GM18861 (cell line): ENCODE data around the gene FEM1C.

Source experiments
- ATAC-seq: cut with Tn5 transposase; IDR thresholded peaks from one replicate; pipeline ENCODE4 v1.9.1; 2021; ENCODE audit not compliant: unreplicated experiment

The FEM1C gene, protein sequence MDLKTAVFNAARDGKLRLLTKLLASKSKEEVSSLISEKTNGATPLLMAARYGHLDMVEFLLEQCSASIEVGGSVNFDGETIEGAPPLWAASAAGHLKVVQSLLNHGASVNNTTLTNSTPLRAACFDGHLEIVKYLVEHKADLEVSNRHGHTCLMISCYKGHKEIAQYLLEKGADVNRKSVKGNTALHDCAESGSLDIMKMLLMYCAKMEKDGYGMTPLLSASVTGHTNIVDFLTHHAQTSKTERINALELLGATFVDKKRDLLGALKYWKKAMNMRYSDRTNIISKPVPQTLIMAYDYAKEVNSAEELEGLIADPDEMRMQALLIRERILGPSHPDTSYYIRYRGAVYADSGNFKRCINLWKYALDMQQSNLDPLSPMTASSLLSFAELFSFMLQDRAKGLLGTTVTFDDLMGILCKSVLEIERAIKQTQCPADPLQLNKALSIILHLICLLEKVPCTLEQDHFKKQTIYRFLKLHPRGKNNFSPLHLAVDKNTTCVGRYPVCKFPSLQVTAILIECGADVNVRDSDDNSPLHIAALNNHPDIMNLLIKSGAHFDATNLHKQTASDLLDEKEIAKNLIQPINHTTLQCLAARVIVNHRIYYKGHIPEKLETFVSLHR

DNA sequence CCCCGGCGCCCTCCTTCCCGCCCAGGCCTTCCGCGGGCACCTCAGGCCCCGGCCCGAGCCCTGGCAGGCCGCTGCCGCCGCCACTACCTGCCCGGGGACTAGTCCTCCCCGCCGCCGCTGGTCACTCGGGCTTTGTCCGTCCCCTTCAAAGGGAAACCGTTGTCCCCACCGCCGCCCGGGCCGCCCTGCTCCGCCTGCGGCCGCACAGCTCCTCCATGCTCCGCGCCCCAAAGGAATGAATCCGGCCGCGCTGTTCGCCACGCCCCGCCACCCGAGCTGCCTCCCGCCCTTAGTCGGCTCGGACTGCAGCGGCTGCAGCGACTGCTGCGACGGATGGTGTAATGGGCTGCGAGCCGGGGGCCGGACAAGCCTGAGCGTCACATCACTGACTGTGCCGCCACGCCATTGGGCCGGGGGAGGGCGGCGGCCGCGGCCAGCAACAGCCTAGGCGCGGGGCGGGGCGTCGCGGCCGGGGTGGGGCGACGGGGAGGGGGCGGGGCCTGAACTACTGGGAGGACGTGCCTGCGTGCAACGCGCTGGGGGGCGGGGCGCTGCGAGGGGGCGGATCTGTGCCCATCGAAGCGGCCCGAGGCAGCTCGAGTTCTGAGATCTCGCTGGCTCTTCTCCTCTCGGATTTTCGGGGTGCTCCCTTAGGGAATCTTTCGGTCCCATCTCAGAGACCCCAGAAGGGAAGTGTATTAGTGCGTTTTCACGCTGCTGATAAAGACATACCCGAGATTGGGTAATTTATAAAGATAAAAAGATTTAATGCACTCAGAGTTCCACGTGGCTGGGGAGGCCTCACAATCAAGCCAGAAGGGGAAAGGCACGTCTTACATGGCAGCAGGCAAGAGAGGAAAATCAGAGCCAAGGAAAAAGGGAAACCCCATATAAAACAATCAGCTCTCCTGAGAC, at the start of gene FEM1C:
Gene FEM1C (minus strand): TSS at position 340 of the 915 bp plus-strand sequence. CDS start 1,282 bp downstream, outside the sequence.
- ATAC-seq, result peak; percentile 97

DNA sequence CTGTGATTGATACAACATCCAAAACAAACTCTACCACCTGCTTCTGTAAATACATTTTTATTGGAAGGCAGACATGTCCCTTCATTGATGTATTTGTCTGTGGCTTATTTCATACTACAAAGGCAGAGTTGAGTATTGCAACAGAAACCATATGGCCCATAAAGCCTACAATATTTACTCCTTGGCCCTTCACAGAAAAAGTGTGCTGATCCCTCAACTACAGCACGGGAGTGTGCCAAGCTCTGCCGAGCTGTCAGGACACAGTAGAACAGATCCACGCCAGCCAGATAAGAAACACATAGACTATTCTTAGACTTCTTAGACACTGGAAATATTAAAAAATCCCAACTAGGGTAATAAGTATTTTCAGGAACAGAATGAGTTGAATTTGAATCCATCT, 44.5 kb upstream of the FEM1C start:
- ATAC-seq, result no peak

DNA sequence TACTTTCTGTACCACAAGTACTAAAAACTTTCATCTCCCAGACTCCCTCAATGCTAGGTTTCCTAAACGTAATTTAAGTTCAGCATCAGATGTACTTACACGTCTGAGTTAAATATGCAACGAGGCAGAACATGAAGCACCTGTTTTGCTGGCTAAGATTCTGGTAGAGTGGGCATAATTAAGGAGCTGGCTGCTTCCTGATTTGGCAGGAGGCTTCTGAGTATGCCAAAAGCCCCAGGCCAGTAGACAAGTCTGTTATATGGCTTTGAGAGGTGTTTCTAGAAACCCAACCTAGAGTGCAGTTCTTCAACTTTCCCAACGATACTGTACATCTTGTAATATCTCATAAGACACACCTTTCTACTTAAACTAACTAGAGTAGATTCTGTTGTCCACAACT, 44.1 kb upstream of the FEM1C start:
- ATAC-seq, result no peak

DNA sequence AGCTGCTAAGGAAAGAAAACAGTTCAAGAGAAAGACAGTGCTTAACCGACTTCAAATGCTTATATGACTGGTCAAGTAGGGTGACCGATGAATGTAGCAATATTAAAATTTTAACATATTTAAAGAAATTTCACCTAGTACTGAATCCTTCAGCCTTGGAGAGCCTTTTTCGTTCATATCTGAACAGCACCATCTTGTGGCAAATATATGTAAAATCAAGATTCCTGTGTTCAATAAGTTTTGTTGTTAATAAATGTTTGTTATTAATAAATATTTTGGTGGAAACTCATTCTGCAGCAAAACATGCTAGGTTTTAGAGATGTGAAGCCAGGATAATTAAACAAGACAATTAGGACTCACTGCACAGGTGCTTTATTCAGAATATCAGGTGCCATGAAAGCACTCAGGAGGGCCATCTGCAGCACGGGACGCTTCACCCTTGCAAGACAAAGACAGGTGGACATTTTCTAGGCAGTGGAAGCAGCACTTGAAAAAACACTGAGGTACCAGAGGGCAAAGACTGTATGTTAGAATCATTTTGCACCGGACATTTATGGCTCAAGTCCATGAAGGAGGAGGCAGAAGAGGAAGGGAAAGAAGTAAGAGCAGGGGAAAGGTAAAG, 42.1 kb upstream of the FEM1C start:
- no peak for ATAC-seq

DNA sequence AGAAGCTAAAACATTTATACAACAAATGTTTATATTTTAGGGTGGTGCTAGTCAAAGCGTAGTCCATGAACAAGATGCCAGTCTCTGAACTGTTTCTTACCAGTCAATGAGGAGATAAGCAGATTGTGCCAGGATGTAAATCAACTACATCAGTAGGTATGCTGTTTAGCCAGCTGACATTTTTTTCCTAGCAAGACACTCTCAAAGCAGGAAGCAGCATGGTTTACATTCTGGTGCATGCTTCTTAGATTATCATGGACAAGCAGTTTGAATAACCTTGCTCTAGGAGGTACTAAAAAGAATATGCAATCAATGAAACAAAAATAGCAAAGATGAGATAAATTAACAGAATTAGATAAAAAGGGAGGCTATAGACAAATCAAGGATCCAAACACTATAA, 40.7 kb upstream of the FEM1C start:
- ATAC-seq, result no peak

DNA sequence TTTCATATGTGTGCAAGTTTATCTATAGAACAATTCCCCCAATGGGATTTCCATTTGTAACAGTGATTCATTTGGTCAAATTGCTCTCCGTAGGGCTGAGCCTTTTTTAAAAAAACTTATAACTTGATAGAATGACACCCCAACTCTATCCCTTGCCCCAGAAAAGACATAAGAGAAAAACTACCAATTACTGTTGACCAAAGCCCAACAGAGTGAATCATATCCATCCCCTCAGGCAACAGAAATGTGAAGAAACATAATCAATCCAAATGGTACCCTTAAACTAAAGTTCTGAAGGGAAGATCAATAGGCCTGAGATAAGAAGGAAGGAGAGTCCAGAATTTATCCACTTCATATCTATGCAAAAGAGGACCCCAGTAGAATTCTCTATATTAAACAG, 39.9 kb upstream of the FEM1C start:
- ATAC-seq, result no peak

DNA sequence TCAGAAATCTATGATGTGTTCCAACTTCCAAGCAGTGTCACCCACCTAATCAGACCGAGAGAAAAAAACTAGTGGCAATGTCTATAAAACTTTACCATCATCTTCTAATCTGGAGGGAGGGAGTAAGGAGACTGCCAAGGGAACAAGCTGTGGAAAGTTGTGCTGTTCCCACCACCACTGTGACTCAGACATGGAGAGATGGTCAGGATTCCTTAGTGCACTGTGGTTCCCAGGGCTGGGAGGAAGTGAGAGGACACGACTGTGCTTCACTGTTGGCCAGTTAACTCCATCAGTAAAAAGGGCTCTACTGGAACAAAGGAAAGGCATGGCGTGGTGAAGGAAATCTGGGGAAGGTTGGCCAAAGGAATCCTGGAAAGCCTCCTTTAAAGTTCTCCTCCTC, 38.9 kb upstream of the FEM1C start:
- no peak for ATAC-seq

DNA sequence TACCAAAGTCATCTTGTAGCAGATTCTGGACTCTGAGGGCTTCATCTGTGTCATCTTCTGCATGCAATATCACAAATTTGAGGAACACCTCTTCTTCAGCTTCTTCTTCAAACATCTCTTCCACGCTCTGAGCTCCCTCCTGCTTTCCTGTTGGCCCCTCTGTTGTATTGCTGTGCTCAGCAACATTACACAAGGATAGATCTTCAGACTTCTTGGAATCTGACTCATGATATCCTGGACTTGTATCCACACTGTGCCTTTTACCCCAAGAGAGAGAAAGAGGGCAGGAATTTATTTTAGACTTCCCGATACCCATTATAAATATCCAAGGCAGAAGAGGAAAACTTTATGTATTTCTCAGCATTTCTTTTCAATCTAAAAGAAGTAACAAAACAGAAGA, 36.4 kb upstream of the FEM1C start:
- no peak for ATAC-seq

DNA sequence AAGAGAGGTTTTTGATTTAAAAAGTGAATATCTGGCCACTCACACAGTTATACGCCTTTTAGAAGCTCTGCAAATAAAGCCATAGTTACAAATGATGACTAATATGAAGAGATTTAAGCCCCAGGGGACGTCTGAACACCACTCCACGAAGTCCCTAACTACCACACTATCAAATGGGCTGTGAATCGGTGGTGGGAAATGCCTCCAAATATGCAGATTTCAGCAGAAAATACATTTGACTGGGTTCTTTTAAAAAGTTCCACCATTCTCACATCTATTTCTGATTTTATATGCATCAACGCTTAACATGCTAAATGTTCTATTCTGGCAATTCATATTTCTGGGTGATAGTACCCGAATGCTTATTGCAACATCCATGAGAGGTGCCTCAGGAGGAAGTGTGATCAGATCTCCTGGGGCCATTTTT, 35.2 kb upstream of the FEM1C start:
- ATAC-seq, result peak; percentile 78

DNA sequence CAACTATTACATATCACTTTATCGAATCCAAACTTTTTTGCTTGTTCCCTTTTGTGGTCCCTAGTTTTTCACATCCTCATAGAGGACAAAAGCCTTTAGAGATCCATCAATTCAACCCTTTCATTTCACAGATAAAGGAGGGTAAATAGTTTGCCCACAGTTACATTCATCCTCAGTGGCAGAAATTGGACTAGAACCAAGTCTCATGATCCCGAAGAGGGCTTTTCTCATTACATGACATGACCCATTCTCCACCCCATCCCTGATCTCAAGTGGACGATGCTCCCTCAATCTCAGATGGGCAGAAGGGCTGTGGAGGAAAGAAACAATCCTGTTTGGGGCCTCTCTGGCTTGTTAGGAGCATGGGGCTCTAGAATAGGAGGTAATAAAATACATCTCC, 34.6 kb upstream of the FEM1C start:
- no peak for ATAC-seq

DNA sequence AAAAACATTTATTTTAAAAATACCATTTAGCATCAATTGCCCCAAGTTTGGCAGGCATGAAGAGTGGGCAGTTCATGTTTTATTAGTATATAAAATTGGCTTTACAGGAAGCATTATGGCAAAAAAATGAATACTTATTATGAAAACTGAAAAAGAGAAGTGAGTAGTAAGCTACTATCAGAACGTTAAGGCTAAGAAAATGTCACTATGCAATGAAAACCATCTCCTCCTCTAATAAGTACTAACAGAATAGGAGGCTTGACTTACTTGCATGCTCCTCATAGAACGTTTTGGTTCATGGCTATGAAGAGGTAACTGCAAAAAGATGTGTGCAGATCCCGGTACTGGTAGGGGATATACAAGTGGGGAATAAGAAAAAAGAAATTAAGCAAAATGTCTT, 34.1 kb upstream of the FEM1C start:
- peak; percentile 44 for ATAC-seq

DNA sequence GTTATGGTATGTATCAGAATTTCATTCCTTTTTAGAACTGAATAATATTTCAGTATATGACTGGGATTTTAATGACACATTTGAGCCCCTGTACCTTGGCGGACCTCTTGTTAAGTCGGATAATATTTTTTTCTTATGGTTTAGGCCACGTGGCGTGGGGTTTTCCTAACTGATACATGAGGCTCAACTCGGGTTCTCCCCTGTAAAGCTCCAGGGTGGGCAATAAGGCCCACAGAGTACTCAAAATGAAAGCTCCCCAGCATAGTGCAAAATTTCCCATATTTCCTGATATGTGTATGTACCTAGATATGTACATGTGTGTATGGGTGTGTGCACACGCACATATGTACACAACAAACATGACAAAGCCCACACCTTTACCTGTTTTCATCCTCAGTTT, 33.2 kb upstream of the FEM1C start:
- ATAC-seq, result no peak

DNA sequence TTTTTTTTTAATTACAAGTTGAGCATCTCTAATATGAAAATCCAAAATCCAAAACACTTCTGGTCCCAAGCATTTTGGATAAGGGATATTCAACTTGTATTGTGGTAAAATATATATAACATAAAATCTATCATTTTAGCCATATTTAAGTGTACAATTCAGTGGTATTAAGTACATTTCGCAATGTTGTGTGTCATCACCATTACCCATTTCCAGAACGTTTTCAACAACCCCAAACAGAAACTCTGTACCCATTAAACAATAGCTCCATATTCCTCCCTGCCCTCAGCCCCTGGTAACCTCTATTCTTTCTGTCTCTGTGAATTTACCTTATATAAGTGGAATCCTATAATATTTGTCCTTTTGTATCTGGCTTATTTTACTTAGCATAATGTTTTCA, 32.8 kb upstream of the FEM1C start:
- no peak for ATAC-seq

DNA sequence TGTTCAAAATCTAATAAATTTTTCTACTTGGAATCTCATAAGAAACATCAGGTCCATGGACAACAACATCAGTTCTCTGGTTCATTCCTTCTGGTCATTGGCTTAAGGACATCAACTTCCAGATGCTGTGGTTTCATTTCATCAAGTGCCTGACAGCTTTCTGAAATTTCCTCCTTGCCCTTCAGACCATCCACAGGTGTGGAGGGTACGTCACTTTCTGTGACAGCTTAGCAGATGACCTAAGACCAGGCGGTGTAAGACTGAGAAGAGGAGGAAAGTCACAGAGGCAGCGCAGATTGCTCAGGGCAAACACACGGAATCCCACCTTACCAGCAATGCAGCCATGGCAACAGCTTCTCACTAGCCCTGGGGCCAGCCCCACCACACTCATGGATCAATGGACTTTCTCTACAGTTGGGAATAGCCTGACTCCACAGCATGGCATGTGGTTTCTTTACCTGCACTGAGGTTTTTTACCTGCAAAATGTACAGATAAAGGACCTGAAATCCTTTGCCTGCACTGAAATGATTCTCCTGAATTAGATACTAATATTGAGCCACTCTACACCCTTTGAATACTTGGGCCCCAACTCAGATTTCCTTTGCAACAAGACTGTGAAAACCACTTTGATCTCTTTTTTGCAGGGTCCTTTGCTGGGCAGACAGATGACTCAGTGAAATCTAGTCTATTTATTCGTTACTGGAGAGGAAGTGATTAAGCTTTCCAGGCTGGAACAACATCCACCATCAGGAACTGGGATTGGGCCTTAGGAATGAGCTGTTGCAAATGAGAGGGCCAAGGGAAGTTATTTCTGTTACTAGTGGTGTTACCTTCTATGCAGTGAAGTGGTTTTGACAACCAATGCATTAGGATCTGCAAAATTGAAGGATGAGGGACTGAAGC, 30.8 kb upstream of the FEM1C start:
- no peak for ATAC-seq

DNA sequence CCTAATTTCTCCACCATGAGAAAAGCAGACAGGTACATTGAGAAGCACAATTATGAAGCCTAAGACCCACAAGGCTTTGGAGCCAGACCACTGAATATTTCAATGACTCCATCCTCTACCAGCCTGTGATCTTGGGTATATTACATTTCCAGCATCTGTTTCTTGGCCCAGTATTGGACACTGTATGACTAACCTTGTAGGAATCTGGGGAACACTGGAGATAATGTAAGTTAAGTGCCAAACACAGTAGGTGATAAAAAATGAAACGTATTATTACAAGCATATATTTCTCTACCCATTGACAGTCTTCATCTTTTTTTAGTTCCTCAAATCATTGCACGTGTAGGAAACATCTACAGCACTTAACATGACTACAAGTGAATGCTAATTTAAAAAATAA, 28.6 kb upstream of the FEM1C start:
- ATAC-seq, result no peak

DNA sequence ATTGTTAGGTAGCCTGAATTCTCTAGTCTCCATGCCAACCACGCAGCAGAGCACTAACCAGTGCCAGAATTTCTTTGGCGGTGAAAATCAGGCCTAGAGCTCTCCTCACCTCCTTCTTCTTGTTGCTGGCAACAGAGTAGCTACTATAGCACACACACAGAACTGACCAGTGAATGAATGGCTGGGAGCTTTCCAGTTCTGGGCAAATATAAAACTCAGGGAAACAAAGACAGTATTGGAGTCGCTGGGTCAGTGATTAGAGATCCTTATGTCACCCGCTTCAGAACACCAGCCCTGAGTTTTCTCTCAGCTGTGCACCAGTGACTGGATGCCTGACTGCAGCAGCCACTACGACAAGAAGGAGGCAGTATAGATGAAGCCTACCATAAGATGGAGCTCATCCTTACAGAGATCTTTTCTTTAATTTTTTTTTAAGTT, 26.9 kb upstream of the FEM1C start:
- no peak for ATAC-seq

DNA sequence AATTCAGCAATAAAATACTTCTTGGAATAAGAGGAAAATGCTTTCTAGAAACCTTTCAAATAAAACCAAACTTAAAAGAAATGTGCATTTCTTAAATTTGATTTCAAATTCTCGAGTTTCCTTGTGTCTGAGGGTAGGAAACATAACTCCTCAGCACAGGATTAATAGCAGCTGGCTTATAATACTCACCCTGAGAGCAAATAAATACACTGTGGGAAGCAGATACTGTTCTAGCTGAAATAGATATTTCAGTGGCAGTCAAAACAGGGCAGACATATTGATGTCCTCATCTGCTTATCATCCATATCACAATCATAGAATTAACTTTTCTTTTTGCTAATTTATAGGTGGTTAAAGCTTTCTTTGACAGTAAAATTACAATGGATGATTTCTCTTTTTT, 24.1 kb upstream of the FEM1C start:
- ATAC-seq, result no peak

DNA sequence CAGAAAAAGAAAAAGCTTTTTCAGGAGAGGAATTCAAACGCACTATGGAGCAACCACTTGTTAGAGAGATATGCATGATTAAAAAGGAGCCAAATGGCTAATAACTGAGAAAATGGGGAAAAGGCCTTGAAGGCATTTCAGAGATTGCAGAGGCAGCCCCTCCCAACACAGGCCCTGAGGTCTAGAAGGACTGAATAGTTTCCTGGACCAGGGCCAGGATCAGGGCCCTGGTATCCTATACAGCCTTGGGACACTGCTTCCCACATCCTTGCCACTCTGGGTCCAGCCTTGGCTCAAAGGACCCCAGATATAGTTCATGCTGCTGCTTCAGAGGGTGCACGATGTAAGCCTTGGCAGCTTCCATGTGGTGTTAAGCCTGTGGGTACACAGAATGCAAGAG, 20.7 kb upstream of the FEM1C start:
- no peak for ATAC-seq

DNA sequence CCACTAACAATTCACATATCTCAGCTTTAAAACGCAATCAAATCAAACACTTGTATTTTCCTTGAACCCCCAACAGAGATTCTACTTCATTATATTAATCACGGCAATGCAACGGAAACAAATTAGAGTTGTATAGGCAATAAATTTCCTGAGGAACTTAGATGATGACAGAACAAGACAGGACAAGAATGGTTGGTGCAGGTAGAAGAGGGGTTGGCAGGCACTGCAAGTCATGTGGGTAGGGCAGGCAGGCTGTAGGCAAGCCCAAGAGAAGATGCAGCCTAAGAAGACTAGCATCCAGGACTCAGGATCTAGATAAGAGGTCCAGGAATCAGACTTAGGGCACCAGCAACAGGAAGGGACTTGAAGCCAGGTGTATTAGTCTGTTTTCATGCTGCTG, 16.6 kb upstream of the FEM1C start:
- ATAC-seq, result no peak

DNA sequence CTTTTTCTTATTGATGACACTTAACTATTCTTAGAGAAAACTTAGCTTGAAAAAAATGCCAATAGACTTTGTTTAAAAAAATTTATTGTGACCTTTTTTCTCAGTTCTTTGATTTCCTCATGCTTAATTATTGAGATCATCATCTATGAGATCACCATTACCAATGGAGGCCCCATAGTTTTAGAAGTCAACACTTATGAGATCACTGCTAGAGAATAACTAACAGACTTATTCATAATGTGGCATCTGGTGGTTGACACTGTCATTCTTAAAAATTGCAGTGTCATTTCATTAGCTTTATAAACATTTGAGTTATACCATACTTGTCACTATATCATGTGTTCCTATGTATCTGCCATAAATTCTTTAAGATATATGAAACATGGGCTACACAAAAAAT, 14.9 kb upstream of the FEM1C start:
- no peak for ATAC-seq
